ENCODE results near the gene CSPG4.
"Not testable (repeated sequence)": the region's sequence is repeated elsewhere in the genome, so short reads cannot be mapped to it uniquely, and the experiment has no call there.

DNA sequence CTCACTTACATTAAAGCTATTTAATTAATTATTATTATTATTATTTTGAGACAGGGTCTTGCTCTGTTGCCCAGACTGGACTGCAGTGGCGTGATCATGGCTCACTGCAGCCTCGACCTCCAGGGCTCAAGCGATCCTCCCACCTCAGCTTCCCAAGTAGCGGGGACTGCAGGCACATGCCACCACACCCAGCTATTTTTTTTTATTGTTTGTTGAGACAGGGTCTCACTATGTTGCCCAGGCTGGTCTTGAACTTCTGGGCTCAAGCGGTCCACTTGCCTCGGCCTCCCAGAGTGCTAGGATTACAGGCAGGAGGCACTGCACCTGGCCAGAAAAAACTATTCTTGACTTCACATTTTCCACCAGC, 34.3 kb downstream of the CSPG4 start:
- TF ChIP-seq, protein P1, sequence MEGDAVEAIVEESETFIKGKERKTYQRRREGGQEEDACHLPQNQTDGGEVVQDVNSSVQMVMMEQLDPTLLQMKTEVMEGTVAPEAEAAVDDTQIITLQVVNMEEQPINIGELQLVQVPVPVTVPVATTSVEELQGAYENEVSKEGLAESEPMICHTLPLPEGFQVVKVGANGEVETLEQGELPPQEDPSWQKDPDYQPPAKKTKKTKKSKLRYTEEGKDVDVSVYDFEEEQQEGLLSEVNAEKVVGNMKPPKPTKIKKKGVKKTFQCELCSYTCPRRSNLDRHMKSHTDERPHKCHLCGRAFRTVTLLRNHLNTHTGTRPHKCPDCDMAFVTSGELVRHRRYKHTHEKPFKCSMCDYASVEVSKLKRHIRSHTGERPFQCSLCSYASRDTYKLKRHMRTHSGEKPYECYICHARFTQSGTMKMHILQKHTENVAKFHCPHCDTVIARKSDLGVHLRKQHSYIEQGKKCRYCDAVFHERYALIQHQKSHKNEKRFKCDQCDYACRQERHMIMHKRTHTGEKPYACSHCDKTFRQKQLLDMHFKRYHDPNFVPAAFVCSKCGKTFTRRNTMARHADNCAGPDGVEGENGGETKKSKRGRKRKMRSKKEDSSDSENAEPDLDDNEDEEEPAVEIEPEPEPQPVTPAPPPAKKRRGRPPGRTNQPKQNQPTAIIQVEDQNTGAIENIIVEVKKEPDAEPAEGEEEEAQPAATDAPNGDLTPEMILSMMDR (IDR thresholded peaks at IDR 0.05) = not testable (repeated sequence)
- TF ChIP-seq SIN3A (IDR thresholded peaks at IDR 0.05; ENCODE audit: borderline replicate concordance, insufficient read depth, low read depth, low read length); POLR2AphosphoS5 (IDR thresholded peaks at IDR 0.05; ENCODE audit: low read depth, low read length): not testable (repeated sequence)
- TF ChIP-seq, protein P2, sequence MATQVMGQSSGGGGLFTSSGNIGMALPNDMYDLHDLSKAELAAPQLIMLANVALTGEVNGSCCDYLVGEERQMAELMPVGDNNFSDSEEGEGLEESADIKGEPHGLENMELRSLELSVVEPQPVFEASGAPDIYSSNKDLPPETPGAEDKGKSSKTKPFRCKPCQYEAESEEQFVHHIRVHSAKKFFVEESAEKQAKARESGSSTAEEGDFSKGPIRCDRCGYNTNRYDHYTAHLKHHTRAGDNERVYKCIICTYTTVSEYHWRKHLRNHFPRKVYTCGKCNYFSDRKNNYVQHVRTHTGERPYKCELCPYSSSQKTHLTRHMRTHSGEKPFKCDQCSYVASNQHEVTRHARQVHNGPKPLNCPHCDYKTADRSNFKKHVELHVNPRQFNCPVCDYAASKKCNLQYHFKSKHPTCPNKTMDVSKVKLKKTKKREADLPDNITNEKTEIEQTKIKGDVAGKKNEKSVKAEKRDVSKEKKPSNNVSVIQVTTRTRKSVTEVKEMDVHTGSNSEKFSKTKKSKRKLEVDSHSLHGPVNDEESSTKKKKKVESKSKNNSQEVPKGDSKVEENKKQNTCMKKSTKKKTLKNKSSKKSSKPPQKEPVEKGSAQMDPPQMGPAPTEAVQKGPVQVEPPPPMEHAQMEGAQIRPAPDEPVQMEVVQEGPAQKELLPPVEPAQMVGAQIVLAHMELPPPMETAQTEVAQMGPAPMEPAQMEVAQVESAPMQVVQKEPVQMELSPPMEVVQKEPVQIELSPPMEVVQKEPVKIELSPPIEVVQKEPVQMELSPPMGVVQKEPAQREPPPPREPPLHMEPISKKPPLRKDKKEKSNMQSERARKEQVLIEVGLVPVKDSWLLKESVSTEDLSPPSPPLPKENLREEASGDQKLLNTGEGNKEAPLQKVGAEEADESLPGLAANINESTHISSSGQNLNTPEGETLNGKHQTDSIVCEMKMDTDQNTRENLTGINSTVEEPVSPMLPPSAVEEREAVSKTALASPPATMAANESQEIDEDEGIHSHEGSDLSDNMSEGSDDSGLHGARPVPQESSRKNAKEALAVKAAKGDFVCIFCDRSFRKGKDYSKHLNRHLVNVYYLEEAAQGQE (IDR thresholded peaks at IDR 0.05; ENCODE audit: insufficient read depth in 1 of 2, low read depth in 2 of 2, low read length in 1 of 2) = not testable (repeated sequence)

Measured in Panc1 (cell line).